Upper lobe of left lung (tissue), 6 donors: ENCODE results near the gene DOCK4. TPM values are rescaled to one million over a fixed set of nuclear protein-coding genes. Genes with fewer than 3 reads are reported as not detected.
"Not testable (repeated sequence)": the region's sequence is repeated elsewhere in the genome, so short reads cannot be mapped to it uniquely, and the experiment has no call there.

Experiments
- ATAC-seq, 2 donors: fragments of 200-7000 bp; cut with Tn5 transposase; one replicate each; pipeline ENCODE4 v1.9.1; 2022; ENCODE audit warnings: mild to moderate bottlenecking in 2 of 2, moderate library complexity in 2 of 2; ENCODE audit not compliant: low FRiP score in 2 of 2
- DNase-seq, 2 donors: peaks; one replicate each; pipeline ENCODE4 v3.0.0-alpha.2; 2019 to 2020
- H3K27ac ChIP-seq, 4 donors: fragments of 200-600 bp; sonication (generic); one replicate each; pipeline ENCODE4 v1.5.1; 2016 to 2019
- H3K27me3 ChIP-seq, 4 donors: fragments of 200-600 bp; sonication (generic); one replicate each; pipeline ENCODE4 v1.5.1; 2017 to 2019
- H3K36me3 ChIP-seq, 4 donors: fragments of 200-600 bp; sonication (generic); one replicate each; pipeline ENCODE4 v1.5.1; 2016 to 2019
- H3K4me1 ChIP-seq, 4 donors: fragments of 200-600 bp; sonication (generic); one replicate each; pipeline ENCODE4 v1.5.1; 2018 to 2019
- H3K4me3 ChIP-seq, 4 donors: fragments of 200-600 bp; sonication (generic); one replicate each; pipeline ENCODE4 v1.5.1; 2017 to 2019; ENCODE audit warnings: mild to moderate bottlenecking in 2 of 4, moderate library complexity in 1 of 4
- H3K9me3 ChIP-seq, 4 donors: fragments of 200-600 bp; sonication (generic); one replicate each; pipeline ENCODE4 v1.5.1; 2018 to 2019
- CTCF ChIP-seq, 6 experiments: fragments of 450-650 bp in 4 of 6; fragments of 200-600 bp in 2 of 6; sonication (generic) in 2 of 6; IDR thresholded peaks; one replicate each; pipeline ENCODE4 v1.5.1; 2016 to 2019; ENCODE audit warnings: antibody characterized with exemption in 6 of 6
- EP300 ChIP-seq, 4 donors: sonication (generic); formaldehyde crosslinking; IDR thresholded peaks; one replicate each; pipeline ENCODE4 v1.5.1; 2017; ENCODE audit warnings: antibody characterized with exemption in 4 of 4, control low read depth in 2 of 4
- POLR2A ChIP-seq, 4 donors: fragments of 450-650 bp; IDR thresholded peaks; one replicate each; pipeline ENCODE4 v1.5.1; 2016 to 2017; ENCODE audit warnings: antibody characterized with exemption in 4 of 4, mild to moderate bottlenecking in 2 of 4
- POLR2AphosphoS5 ChIP-seq, 2 donors: sonication (generic); formaldehyde crosslinking; IDR thresholded peaks; one replicate each; pipeline ENCODE4 v1.5.1; 2017; ENCODE audit warnings: antibody characterized with exemption in 2 of 2
- WGBS, 2 donors: methylation state at CpG; one replicate each; pipeline ENCODE4 v1.1.5; 2017 to 2018; 5-methylcytosine and 5-hydroxymethylcytosine counted together
- total RNA-seq, 6 donors: library from RNA; depleted of rRNA in 4 of 6; stranded (reverse); fragments of >200 nt in 4 of 6; gene quantifications; one replicate each; pipeline versions ENCODE4 v1.1.0 to v1.2.1, GENCODE V29; 2016 to 2021
- donor health status: DM: no; HTN: no; CAD: no; lungs with moderate emphysema.
- donor health status: DM: no; HTN: yes; CAD: no; lungs with severe emphysema.

DOCK4 gene
- total RNA-seq, 6 donors from 2014 or later, result 53.6 to 166 (median 100) TPM

- DNase-seq, result no peak
- H3K36me3 ChIP-seq, result no peaks in the 10 kb centered on the region
- 48 to 77% methylated on average over 3 of the region's 3 CpGs for WGBS, 2 donors
These were observed 46.5 kb upstream of the DOCK4 start for GRCh38 chr7:112252691-112253090.

GRCh38 chr7:112252141-112252540 lies 45.9 kb upstream of the DOCK4 start:
- DNase-seq (no peak), ATAC-seq (no peak)
- no peaks in the 10 kb centered on the region for H3K9me3 ChIP-seq
- no peaks in the 10 kb centered on the region for H3K36me3 ChIP-seq
- TF ChIP-seq CTCF (IDR thresholded peaks at IDR 0.05) (no peak), EP300 (IDR thresholded peaks at IDR 0.05) (no peak), POLR2AphosphoS5 (IDR thresholded peaks at IDR 0.05) (no peak), POLR2A (IDR thresholded peaks at IDR 0.05) (no peak)
- no peak overlapping the region for H3K4me3 ChIP-seq
- WGBS, 2 donors, result 90% methylated on average over 3 of the region's 3 CpGs
- peaks cover 0 to 9% (median 6%) of the 10 kb centered on the region in 4 donors for H3K4me1 ChIP-seq
- H3K27ac ChIP-seq, result no peak overlapping the region
- no peaks in the 10 kb centered on the region for H3K27me3 ChIP-seq

More at GRCh38 chr7:112252691-112253090, 46.5 kb upstream of the DOCK4 start:
- no peak overlapping the region for H3K27ac ChIP-seq
- no peaks in the 10 kb centered on the region for H3K27me3 ChIP-seq
- no peak for ATAC-seq
- no peak overlapping the region for H3K4me3 ChIP-seq
- H3K4me1 ChIP-seq, result peaks cover 0 to 9% (median 7%) of the 10 kb centered on the region in 4 donors
- TF ChIP-seq CTCF (IDR thresholded peaks at IDR 0.05), result no peak
- no peak for TF ChIP-seq POLR2AphosphoS5 (IDR thresholded peaks at IDR 0.05)
- no peak for TF ChIP-seq EP300 (IDR thresholded peaks at IDR 0.05)
- TF ChIP-seq POLR2A (IDR thresholded peaks at IDR 0.05), result no peak
- no peaks in the 10 kb centered on the region for H3K9me3 ChIP-seq

GRCh38 chr7:112249967-112250366 lies 43.8 kb upstream of the DOCK4 start:
- H3K4me3 ChIP-seq, H3K27me3 ChIP-seq, H3K36me3 ChIP-seq, H3K4me1 ChIP-seq, H3K9me3 ChIP-seq, H3K27ac ChIP-seq, DNase-seq, ATAC-seq: not testable (repeated sequence)
- 86 to 93% methylated on average over 13 of the region's 13 CpGs for WGBS, 2 donors

GRCh38 chr7:112248598-112248997 lies 42.4 kb upstream of the DOCK4 start:
- no peaks in the 10 kb centered on the region for H3K36me3 ChIP-seq
- no peak overlapping the region for H3K27ac ChIP-seq
- H3K27me3 ChIP-seq, result no peaks in the 10 kb centered on the region
- no peak for DNase-seq
- no peak for ATAC-seq
- H3K4me1 ChIP-seq, result no peaks in the 10 kb centered on the region
- H3K9me3 ChIP-seq, result no peaks in the 10 kb centered on the region
- TF ChIP-seq CTCF (IDR thresholded peaks at IDR 0.05) (no peak), POLR2A (IDR thresholded peaks at IDR 0.05) (no peak), EP300 (IDR thresholded peaks at IDR 0.05) (no peak), POLR2AphosphoS5 (IDR thresholded peaks at IDR 0.05) (no peak)
- whole genome bisulfite sequencing, 2 donors, result 95 to 98% methylated on average over 2 of the region's 2 CpGs
- H3K4me3 ChIP-seq, result no peak overlapping the region

- DNase-seq (no peak), ATAC-seq (no peak)
- WGBS, 2 donors, result 96 to 99% methylated on average over 9 of the region's 9 CpGs
- Histone ChIP-seq H3K27me3 (no peaks in the 10 kb centered on the region), H3K36me3 (no peaks in the 10 kb centered on the region), H3K9me3 (no peaks in the 10 kb centered on the region), H3K27ac (no peak overlapping the region), H3K4me1 (no peaks in the 10 kb centered on the region), H3K4me3 (no peak overlapping the region)
- TF ChIP-seq POLR2A (IDR thresholded peaks at IDR 0.05) (no peak), EP300 (IDR thresholded peaks at IDR 0.05) (no peak), CTCF (IDR thresholded peaks at IDR 0.05) (no peak), POLR2AphosphoS5 (IDR thresholded peaks at IDR 0.05) (no peak)
These were observed 32.8 kb upstream of the DOCK4 start for GRCh38 chr7:112238852-112239610.
